COLO668 (cell line): ENCODE data around the gene NSUN5.
"Not testable (repeated sequence)": the region's sequence is repeated elsewhere in the genome, so short reads cannot be mapped to it uniquely, and the experiment has no call there.

Source experiments
- DNase-seq: peaks from one replicate; lab custom pipeline; 2025; ENCODE audit not compliant: unreplicated experiment; lab: John Stamatoyannopoulos, UW

The NSUN5 gene

GRCh38 chr7:73327449-73327848 is 18.8 kb upstream of the NSUN5 start:
- DNase-seq = not testable (repeated sequence)

GRCh38 chr7:73325424-73325823 is 16.8 kb upstream of the NSUN5 start:
- not testable (repeated sequence) for DNase-seq

- DNase-seq = peak; percentile 66
Measured at GRCh38 chr7:73324081-73324845, 15.6 kb upstream of the NSUN5 start.

GRCh38 chr7:73323434-73324080 is 14.9 kb upstream of the NSUN5 start:
- not testable (repeated sequence) for DNase-seq

GRCh38 chr7:73320009-73320408 is 11.4 kb upstream of the NSUN5 start:
- DNase-seq = not testable (repeated sequence)

- not testable (repeated sequence) for DNase-seq
Measured at GRCh38 chr7:73319541-73319940, 10.9 kb upstream of the NSUN5 start.

GRCh38 chr7:73318656-73319204 is 10.1 kb upstream of the NSUN5 start:
- DNase-seq = not testable (repeated sequence)

GRCh38 chr7:73316521-73316920 is 7.9 kb upstream of the NSUN5 start:
- DNase-seq = no peak

GRCh38 chr7:73314271-73314670 is 5.6 kb upstream of the NSUN5 start:
- DNase-seq = no peak

GRCh38 chr7:73313521-73313906 is 4.9 kb upstream of the NSUN5 start:
- no peak for DNase-seq

- no peak for DNase-seq
Measured at GRCh38 chr7:73312831-73313520, 4.3 kb upstream of the NSUN5 start.

GRCh38 chr7:73311421-73311820 is 2.8 kb upstream of the NSUN5 start:
- not testable (repeated sequence) for DNase-seq

- peak; percentile 50 for DNase-seq
Measured at GRCh38 chr7:73308074-73308664, 457 bp downstream of the NSUN5 start.

GRCh38 chr7:73307436-73307835 is 1.2 kb downstream of the NSUN5 start:
- DNase-seq = no peak

GRCh38 chr7:73304612-73305387 is 3.8 kb downstream of the NSUN5 start:
- DNase-seq = not testable (repeated sequence)

GRCh38 chr7:73304071-73304470 is 4.6 kb downstream of the NSUN5 start:
- no peak for DNase-seq

- DNase-seq = no peak
Measured at GRCh38 chr7:73303546-73303945, 5.1 kb downstream of the NSUN5 start.

GRCh38 chr7:73302846-73303245 is 5.8 kb downstream of the NSUN5 start:
- not testable (repeated sequence) for DNase-seq

GRCh38 chr7:73301108-73301507 is 7.5 kb downstream of the NSUN5 start:
- DNase-seq = not testable (repeated sequence)

GRCh38 chr7:73299812-73300211 is 8.8 kb downstream of the NSUN5 start:
- not testable (repeated sequence) for DNase-seq
